HEK293T (cell line): ENCODE data around the gene CHST11.

Source experiments
- CTCF ChIA-PET: fragments of 350-600 bp; formaldehyde crosslinking; extraction: SDS; loops from one replicate; lab custom pipeline; 2021; ENCODE audit warnings: antibody characterized with exemption, inconsistent platforms; lab: Yijun Ruan, JAX
- POLR2A ChIA-PET: fragments of 350-600 bp; formaldehyde crosslinking; extraction: SDS; loops from one replicate; lab custom pipeline; 2020; ENCODE audit warnings: antibody characterized with exemption, inconsistent platforms; lab: Yijun Ruan, JAX
- DNase-seq: peaks from one replicate; pipeline ENCODE4 v3.0.0; 2012; ENCODE audit warnings: mixed read lengths; ENCODE audit errors: extremely low spot score
- ARNT ChIP-seq: fragments of 450-650 bp; IDR thresholded peaks from 2 replicates; pipeline ENCODE4 v1.6.1; 2017; ENCODE audit warnings: mild to moderate bottlenecking
- BHLHE40 ChIP-seq: fragments of 450-650 bp; IDR thresholded peaks from 2 replicates; pipeline ENCODE4 v1.6.1; 2016; ENCODE audit warnings: mild to moderate bottlenecking, moderate library complexity, borderline replicate concordance
- CTBP1 ChIP-seq: fragments of 450-650 bp; IDR thresholded peaks from 2 replicates; pipeline ENCODE4 v1.6.1; 2016; ENCODE audit warnings: borderline replicate concordance
- ELF4 ChIP-seq: fragments of 450-650 bp; IDR thresholded peaks from 2 replicates; pipeline ENCODE4 v1.6.1; 2017; ENCODE audit warnings: antibody characterized with exemption
- FOXA1 ChIP-seq: fragments of 450-650 bp; IDR thresholded peaks from 2 replicates; pipeline ENCODE4 v1.6.1; 2016; ENCODE audit warnings: mild to moderate bottlenecking
- FOXK2 ChIP-seq: fragments of 450-650 bp; IDR thresholded peaks from 2 replicates; pipeline ENCODE4 v1.6.1; 2016; ENCODE audit warnings: mild to moderate bottlenecking
- FOXM1 ChIP-seq: fragments of 450-650 bp; IDR thresholded peaks from 2 replicates; pipeline ENCODE4 v1.6.1; 2017; ENCODE audit warnings: mild to moderate bottlenecking, borderline replicate concordance
- HDGF ChIP-seq: fragments of 450-650 bp; IDR thresholded peaks from 2 replicates; pipeline ENCODE4 v1.6.1; 2017; ENCODE audit warnings: antibody characterized with exemption, borderline replicate concordance
- L3MBTL2 ChIP-seq: fragments of 450-650 bp; conservative IDR thresholded peaks from 2 replicates; pipeline ENCODE4 v1.6.1; 2016; ENCODE audit warnings: mild to moderate bottlenecking
- LEF1 ChIP-seq: fragments of 450-650 bp; IDR thresholded peaks from 2 replicates; pipeline ENCODE4 v1.6.1; 2017; ENCODE audit warnings: mild to moderate bottlenecking, borderline replicate concordance
- NFRKB ChIP-seq: fragments of 450-650 bp; IDR thresholded peaks from 2 replicates; pipeline ENCODE4 v1.6.1; 2016; ENCODE audit warnings: mild to moderate bottlenecking, moderate library complexity
- PKNOX1 ChIP-seq: fragments of 450-650 bp; IDR thresholded peaks from 2 replicates; pipeline ENCODE4 v1.6.1; 2016
- SP1 ChIP-seq: fragments of 450-650 bp; IDR thresholded peaks from 2 replicates; pipeline ENCODE4 v1.6.1; 2017
- SUZ12 ChIP-seq: fragments of 450-650 bp; IDR thresholded peaks from 2 replicates; pipeline ENCODE4 v1.6.1; 2016; ENCODE audit warnings: mild to moderate bottlenecking
- TARDBP ChIP-seq: fragments of 450-650 bp; IDR thresholded peaks from 2 replicates; pipeline ENCODE4 v1.6.1; 2016
- ZNF384 ChIP-seq: fragments of 450-650 bp; IDR thresholded peaks from 2 replicates; pipeline ENCODE4 v1.6.1; 2016

The CHST11 gene

GRCh38 chr12:104566244-104566993, 109.7 kb downstream of the CHST11 start:
- TF ChIP-seq CTBP1, result no peak
- no peak for TF ChIP-seq SP1
- TF ChIP-seq SUZ12, result no peak
- no peak for TF ChIP-seq ARNT
- no peak for TF ChIP-seq FOXK2
- TF ChIP-seq NFRKB, result no peak
- no peak for TF ChIP-seq TARDBP
- no peak for TF ChIP-seq LEF1
- TF ChIP-seq BHLHE40, result no peak
- TF ChIP-seq PKNOX1, result no peak
- no peak for TF ChIP-seq ZNF384
- no peak for TF ChIP-seq L3MBTL2
- DNase-seq, result no peak
- CTCF ChIA-PET, result no interaction called here
- POLR2A ChIA-PET, result no interaction called here

DNA sequence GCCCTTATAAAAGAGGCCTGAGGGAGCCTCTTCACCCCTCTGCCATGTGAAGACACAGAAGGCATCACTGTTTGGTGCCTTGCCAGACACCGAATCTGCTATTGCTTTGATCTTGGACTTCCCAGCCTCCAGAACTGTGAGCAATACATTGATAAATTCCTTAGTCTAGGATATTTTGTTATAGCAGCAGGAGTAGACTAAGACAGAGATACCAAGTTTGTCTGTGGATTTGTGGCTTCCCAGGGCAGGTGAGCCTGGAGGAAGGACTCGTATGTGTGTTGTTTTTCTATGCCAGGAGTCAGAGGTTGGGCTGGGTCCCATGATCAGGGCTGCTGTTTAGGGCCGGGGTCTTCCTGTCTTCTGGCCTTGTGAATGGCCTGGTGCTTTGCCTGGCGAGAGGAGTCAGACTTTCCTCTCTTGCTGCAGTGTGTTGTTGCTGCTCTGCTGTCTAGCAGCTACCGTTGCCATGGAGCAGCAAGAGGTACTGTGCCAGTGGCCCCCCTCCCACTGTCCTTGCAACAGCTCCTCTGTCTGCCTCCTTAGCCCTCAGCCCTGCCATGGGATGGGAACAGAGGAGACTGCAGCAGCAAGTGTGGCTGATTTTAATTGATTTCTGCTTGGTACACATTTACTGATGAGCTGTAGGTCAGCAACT, 111.2 kb downstream of the CHST11 start:
- ChIA-PET POLR2A (no interaction called here), CTCF (no interaction called here)
- TF ChIP-seq ZNF384 (no peak), FOXM1 (no peak), L3MBTL2 (no peak), NFRKB (no peak), BHLHE40 (no peak), FOXK2 (no peak), HDGF (no peak), PKNOX1 (no peak), ELF4 (no peak), SP1 (no peak), SUZ12 (no peak), TARDBP (no peak), ARNT (no peak), FOXA1 (no peak), CTBP1 (no peak), LEF1 (no peak)
- DNase-seq, result no peak

GRCh38 chr12:104568487-104568868, 111.7 kb downstream of the CHST11 start:
- no peak for TF ChIP-seq BHLHE40
- no peak for TF ChIP-seq HDGF
- no peak for TF ChIP-seq SUZ12
- no peak for TF ChIP-seq L3MBTL2
- TF ChIP-seq FOXM1, result no peak
- no peak for TF ChIP-seq SP1
- no peak for TF ChIP-seq NFRKB
- no peak for TF ChIP-seq FOXA1
- no peak for TF ChIP-seq CTBP1
- CTCF ChIA-PET, result no interaction called here
- POLR2A ChIA-PET, result interaction anchor here (0.6 kb wide), 1 partner anchor 112 kb away, joined by 3 read pairs; the partner anchor contains the start of gene CHST11
- no peak for DNase-seq

DNA sequence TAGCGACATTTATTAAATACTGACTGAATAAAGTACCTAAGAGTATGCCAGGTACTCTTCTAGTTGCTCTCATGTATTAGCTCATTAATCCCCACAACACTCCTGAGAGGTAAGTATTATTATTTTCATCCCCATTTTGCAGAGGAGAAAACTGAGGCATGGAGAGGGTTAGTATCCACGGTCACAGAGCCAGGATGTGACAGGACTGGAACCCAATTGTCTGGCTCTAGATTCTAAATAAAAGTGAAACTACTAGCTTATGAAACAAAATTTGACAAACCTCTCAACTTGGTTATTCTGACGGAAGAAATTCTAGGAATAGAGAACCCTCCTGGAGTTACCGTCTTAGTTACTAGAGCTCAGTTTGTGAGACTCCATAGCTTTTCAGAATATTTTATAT, 112.2 kb downstream of the CHST11 start:
- CTCF ChIA-PET, result no interaction called here
- no peak for TF ChIP-seq NFRKB
- TF ChIP-seq LEF1, result no peak
- no peak for DNase-seq
- POLR2A ChIA-PET, result interaction anchor here (0.6 kb wide), 1 partner anchor 112 kb away, joined by 3 read pairs; the partner anchor contains the start of gene CHST11

GRCh38 chr12:104569346-104570173, 112.8 kb downstream of the CHST11 start:
- DNase-seq, result no peak
- ChIA-PET CTCF (no interaction called here), POLR2A (no interaction called here)
- TF ChIP-seq CTBP1 (no peak), SP1 (no peak), ELF4 (no peak), ZNF384 (no peak), LEF1 (no peak), NFRKB (no peak), FOXA1 (no peak), L3MBTL2 (no peak), BHLHE40 (no peak), SUZ12 (no peak), ARNT (no peak), FOXM1 (no peak), HDGF (no peak), FOXK2 (no peak), PKNOX1 (no peak)
